ENCODE data around the gene YY1AP1. TPM values are rescaled to one million over a fixed set of nuclear protein-coding genes. Genes with fewer than 3 reads are reported as not detected.
A peak's percentile ranks its signal among the peaks of the same experiment; 100 is the strongest.
"Not testable (repeated sequence)": the region's sequence is repeated elsewhere in the genome, so short reads cannot be mapped to it uniquely, and the experiment has no call there.

Gene YY1AP1
- total and polyA plus RNA-seq, 2 donors (not counting 3 experiments of a cell fraction or from before 2014, with no cell fraction given) = 42.3 to 46.4 TPM

GRCh38 chr1:155669233-155670162 lies 19.1 kb downstream of the YY1AP1 start:
- peaks cover 16 to 28% of the 10 kb centered on the region in 2 experiments for H3K36me3 ChIP-seq (ENCODE audit: control insufficient read depth in 2 of 2, extremely low read depth in 1 of 2, insufficient read depth in 2 of 2, low read length in 2 of 2)
- intact Hi-C loops (cut with micrococcal nuclease) = no loop called here
- BruUV-seq (replicated peaks) = no TSS peak

GRCh38 chr1:155661239-155661638 lies 27.3 kb downstream of the YY1AP1 start:
- peaks cover 11 to 23% of the 10 kb centered on the region in 2 experiments for H3K36me3 ChIP-seq (ENCODE audit: control insufficient read depth in 2 of 2, extremely low read depth in 1 of 2, insufficient read depth in 2 of 2, low read length in 2 of 2)
- H3K4me3 ChIP-seq (replicated peaks in 1 of 3; ENCODE audit: insufficient read depth in 1 of 3, low read depth in 1 of 3, low read length in 3 of 3); BruUV-seq (replicated peaks); H2AFZ ChIP-seq (ENCODE audit: low read depth, low read length); intact Hi-C loops (cut with micrococcal nuclease); H4K20me1 ChIP-seq (replicated peaks; ENCODE audit: control insufficient read depth, extremely low read depth, insufficient read depth, low read length); dilution Hi-C loops (cut with MboI; ENCODE audit: extremely low pct_ligation_motif_present, low sequenced_read_pairs); CTCF ChIA-PET; H3K27ac ChIP-seq (ENCODE audit: insufficient read depth, low read depth, low read length); DNase-seq (ENCODE audit: low read depth, low spot score); H3K4me2 ChIP-seq (ENCODE audit: insufficient read depth, low read length); POLR2A ChIA-PET; H3K9ac ChIP-seq (replicated peaks; ENCODE audit: extremely low read depth, insufficient read depth, low read length); H3K4me1 ChIP-seq (ENCODE audit: control insufficient read depth, extremely low read depth, insufficient read depth, low read length); H3K9me3 ChIP-seq (replicated peaks; ENCODE audit: control insufficient read depth, insufficient read depth, low read length); H3K9me1 ChIP-seq (replicated peaks; ENCODE audit: control insufficient read depth, extremely low read depth, insufficient read depth, low read length); H3K79me2 ChIP-seq (ENCODE audit: control insufficient read depth, insufficient read depth, low read length); H3K27me3 ChIP-seq (ENCODE audit: control insufficient read depth in 2 of 2, insufficient read depth in 2 of 2, low read length in 2 of 2): not testable (repeated sequence)
- peak; percentile 74 for FAIRE-seq

More at GRCh38 chr1:155669233-155670162, 19.1 kb downstream of the YY1AP1 start:
- H4K20me1 ChIP-seq (replicated peaks; ENCODE audit: control insufficient read depth, extremely low read depth, insufficient read depth, low read length) = no peaks in the 10 kb centered on the region
- ChIA-PET POLR2A (no interaction called here), CTCF (no interaction called here)
- H3K9ac ChIP-seq (replicated peaks; ENCODE audit: extremely low read depth, insufficient read depth, low read length) = no peak overlapping the region
- dilution Hi-C loops (cut with MboI; ENCODE audit: extremely low pct_ligation_motif_present, low sequenced_read_pairs) = no loop called here
- no peak overlapping the region for H3K27ac ChIP-seq (ENCODE audit: insufficient read depth, low read depth, low read length)
- DNase-seq (ENCODE audit: low read depth, low spot score) = no peak
- no peak overlapping the region for H2AFZ ChIP-seq (ENCODE audit: low read depth, low read length)
- no peak for TF ChIP-seq CTCF (IDR thresholded peaks at IDR 0.05; ENCODE audit: extremely low read depth in 1 of 2, insufficient read depth in 1 of 2, low read depth in 1 of 2, low read length in 2 of 2)
- TF ChIP-seq FOS (IDR thresholded peaks at IDR 0.05; ENCODE audit: borderline replicate concordance, insufficient read depth, low read length) = no peak
- TF ChIP-seq MYC (IDR thresholded peaks at IDR 0.05; ENCODE audit: low read depth, low read length) = no peak
- TF ChIP-seq POLR2AphosphoS5 (IDR thresholded peaks at IDR 0.05; ENCODE audit: insufficient read depth, low read depth, low read length) = no peak
- TF ChIP-seq EZH2 (IDR thresholded peaks at IDR 0.05; ENCODE audit: borderline replicate concordance, low read depth, low read length, severe bottlenecking) = no peak
- TF ChIP-seq GATA2 (IDR thresholded peaks at IDR 0.05; ENCODE audit: insufficient read depth, insufficient read length, low read depth, low read length) = no peak
- TF ChIP-seq JUN (IDR thresholded peaks at IDR 0.05; ENCODE audit: borderline replicate concordance, insufficient read depth, insufficient read length, low read depth) = no peak
- TF ChIP-seq POLR2A (IDR thresholded peaks at IDR 0.05; ENCODE audit: low read depth, low read length) = no peak
- no peak for TF ChIP-seq MAX (IDR thresholded peaks at IDR 0.05; ENCODE audit: insufficient read depth, insufficient read length)
- H3K4me1 ChIP-seq (ENCODE audit: control insufficient read depth, extremely low read depth, insufficient read depth, low read length) = no peaks in the 10 kb centered on the region
- no peak overlapping the region for H3K4me2 ChIP-seq (ENCODE audit: insufficient read depth, low read length)
- no peaks in the 10 kb centered on the region for H3K9me3 ChIP-seq (replicated peaks; ENCODE audit: control insufficient read depth, insufficient read depth, low read length)
- no peak overlapping the region for H3K4me3 ChIP-seq (replicated peaks in 1 of 3; ENCODE audit: insufficient read depth in 1 of 3, low read depth in 1 of 3, low read length in 3 of 3)
- FAIRE-seq = no peak
- no peaks in the 10 kb centered on the region for H3K79me2 ChIP-seq (ENCODE audit: control insufficient read depth, insufficient read depth, low read length)
- no peaks in the 10 kb centered on the region for H3K9me1 ChIP-seq (replicated peaks; ENCODE audit: control insufficient read depth, extremely low read depth, insufficient read depth, low read length)
- no peaks in the 10 kb centered on the region for H3K27me3 ChIP-seq (ENCODE audit: control insufficient read depth in 2 of 2, insufficient read depth in 2 of 2, low read length in 2 of 2)

Measured in endothelial cell of umbilical vein (primary cell).